Measurements from ENCODE around the gene SLC2A9.

SLC2A9 gene

DNA sequence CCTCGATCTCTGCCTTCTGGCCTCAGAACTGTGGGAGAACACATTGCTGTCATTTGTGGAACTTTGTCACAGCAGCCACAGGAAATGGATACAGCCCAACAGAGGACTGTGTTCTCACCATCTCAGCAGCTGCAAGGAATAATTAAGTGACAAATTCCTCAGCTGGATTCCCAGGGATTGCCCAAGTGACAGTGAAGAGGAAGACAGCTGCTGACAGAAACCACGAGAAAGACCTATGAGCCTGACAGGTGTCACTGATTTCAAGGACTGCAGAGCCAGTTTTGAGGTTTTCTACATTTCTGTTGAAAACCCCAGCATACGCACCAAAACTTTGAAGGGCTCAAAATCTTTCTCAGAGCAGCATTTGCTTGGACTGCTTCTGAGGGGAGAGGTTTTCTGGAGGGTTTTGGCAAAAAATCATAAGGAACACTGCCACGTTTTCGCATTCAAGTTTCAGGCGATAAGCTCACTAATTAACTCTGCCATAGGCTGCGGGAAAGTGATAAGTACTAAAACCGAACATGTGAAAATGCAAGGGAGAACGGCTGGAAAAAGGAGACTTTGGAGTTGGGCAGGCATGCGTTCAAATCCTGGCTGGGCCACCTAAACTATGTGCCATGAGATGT is 151.0 kb downstream of the SLC2A9 start:
- no peak for DNase-seq (ENCODE audit: low read depth)
- TF ChIP-seq, protein P1, sequence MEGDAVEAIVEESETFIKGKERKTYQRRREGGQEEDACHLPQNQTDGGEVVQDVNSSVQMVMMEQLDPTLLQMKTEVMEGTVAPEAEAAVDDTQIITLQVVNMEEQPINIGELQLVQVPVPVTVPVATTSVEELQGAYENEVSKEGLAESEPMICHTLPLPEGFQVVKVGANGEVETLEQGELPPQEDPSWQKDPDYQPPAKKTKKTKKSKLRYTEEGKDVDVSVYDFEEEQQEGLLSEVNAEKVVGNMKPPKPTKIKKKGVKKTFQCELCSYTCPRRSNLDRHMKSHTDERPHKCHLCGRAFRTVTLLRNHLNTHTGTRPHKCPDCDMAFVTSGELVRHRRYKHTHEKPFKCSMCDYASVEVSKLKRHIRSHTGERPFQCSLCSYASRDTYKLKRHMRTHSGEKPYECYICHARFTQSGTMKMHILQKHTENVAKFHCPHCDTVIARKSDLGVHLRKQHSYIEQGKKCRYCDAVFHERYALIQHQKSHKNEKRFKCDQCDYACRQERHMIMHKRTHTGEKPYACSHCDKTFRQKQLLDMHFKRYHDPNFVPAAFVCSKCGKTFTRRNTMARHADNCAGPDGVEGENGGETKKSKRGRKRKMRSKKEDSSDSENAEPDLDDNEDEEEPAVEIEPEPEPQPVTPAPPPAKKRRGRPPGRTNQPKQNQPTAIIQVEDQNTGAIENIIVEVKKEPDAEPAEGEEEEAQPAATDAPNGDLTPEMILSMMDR (IDR thresholded peaks at IDR 0.05; ENCODE audit: low read depth, low read length, missing control alignments), result no peak
- no peak overlapping the region for H3K4me3 ChIP-seq (ENCODE audit: low read depth, low read length)

DNA sequence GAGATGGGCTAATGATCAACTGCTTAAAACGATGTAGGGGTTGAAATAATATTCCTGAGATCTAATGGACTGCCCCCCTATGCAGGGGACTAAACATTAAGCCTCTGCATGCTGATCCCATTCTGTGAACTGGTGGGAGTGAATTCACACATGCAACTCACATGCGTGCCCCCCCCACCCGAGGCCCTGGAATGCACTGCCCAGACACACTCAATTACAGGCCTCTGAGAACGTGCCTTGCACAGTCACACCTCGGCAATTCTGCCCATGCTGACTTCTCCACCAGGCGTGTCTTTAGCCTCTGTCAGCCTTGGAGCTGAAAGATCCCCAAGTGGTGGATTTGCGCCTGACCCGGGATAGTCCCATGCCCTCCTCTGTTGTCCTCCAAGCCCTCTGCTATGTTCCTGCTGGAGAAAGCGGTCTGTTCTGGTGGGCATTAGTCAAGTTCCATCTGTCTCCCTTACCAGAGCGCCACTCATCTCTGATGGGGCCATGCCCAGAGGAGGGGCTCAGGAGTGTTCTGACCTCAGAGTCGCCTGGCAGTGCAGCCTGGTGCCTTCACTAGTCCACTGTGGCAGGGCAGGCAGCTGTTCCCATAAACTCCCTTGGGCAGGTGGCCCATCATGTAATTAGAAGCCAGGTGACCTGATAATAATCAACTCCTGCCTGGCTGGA is 153.4 kb downstream of the SLC2A9 start:
- no peak for DNase-seq (ENCODE audit: low read depth)
- TF ChIP-seq, protein P1 (IDR thresholded peaks at IDR 0.05; ENCODE audit: low read depth, low read length, missing control alignments), result no peak
- no peak overlapping the region for H3K4me3 ChIP-seq (ENCODE audit: low read depth, low read length)

DNA sequence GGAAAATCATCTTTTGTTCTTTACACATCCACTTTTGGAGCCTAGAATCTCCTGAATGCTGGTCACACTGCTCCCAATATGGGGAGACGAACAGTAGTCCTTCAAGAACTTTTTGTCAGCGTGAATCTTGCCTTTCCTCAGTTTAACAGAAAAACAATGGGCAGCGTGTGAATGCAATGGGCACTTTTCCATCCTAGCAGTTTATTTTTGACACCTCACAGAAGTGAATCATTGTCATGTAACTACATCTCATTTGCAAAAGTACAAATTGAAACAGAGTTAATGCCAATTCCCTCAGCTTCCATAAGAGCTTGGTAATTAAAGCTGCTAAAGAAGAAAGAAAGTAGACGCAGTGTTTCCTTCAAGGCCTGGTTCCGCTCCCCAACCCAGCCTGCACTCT is 154.4 kb downstream of the SLC2A9 start:
- TF ChIP-seq, protein P1 (IDR thresholded peaks at IDR 0.05; ENCODE audit: low read depth, low read length, missing control alignments), result no peak
- no peak overlapping the region for H3K4me3 ChIP-seq (ENCODE audit: low read depth, low read length)
- no peak for DNase-seq (ENCODE audit: low read depth)

- TF ChIP-seq, protein P1 (IDR thresholded peaks at IDR 0.05; ENCODE audit: low read depth, low read length, missing control alignments), result no peak
- no peak overlapping the region for H3K4me3 ChIP-seq (ENCODE audit: low read depth, low read length)
- no peak for DNase-seq (ENCODE audit: low read depth)
Observed at GRCh38 chr4:9861561-9861960, 159.7 kb downstream of the SLC2A9 start.

GRCh38 chr4:9859810-9860209 is 161.5 kb downstream of the SLC2A9 start:
- TF ChIP-seq, protein P1 (IDR thresholded peaks at IDR 0.05; ENCODE audit: low read depth, low read length, missing control alignments), result no peak
- no peak overlapping the region for H3K4me3 ChIP-seq (ENCODE audit: low read depth, low read length)
- DNase-seq (ENCODE audit: low read depth), result no peak

GRCh38 chr4:9849538-9849920 is 171.8 kb downstream of the SLC2A9 start:
- DNase-seq (ENCODE audit: low read depth), result no peak
- H3K4me3 ChIP-seq (ENCODE audit: low read depth, low read length), result no peak overlapping the region
- TF ChIP-seq, protein P1 (IDR thresholded peaks at IDR 0.05; ENCODE audit: low read depth, low read length, missing control alignments), result no peak

All from GM12864 (cell line).